ENCODE data around the gene HPS1.

The HPS1 gene

GRCh38 chr10:98410759-98411158 is 36.0 kb downstream of the HPS1 start:
- DNase-seq: no peak

DNA sequence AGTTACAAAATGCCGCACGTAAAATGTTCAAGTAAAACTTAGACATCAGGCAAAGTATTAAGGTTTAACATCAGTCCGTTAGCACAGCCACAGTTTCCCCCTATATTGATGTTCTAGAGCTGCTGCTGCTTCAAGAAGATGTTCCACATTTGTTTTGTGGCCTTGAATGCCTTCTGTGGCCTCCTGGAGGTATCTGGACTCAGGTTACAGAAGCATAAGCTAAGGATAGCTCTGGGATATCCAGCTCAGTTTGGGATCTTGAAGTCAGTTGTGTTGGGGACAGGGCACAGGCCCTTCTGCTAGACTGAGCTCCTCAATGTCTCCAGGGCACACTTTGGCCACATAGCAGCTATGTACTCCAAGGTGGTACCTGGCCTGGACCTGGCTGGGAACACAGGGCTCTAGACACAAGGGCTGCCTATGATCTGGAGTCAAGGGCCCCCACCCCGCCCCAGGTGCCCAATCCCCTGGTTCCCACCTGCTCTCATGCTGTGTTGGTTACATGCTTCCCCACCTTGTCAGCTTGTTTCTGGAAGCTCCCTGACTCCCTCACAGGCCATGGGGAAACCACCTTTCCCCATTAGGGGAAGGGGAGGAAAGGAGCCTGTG is 36.5 kb downstream of the HPS1 start:
- DNase-seq: no peak

GRCh38 chr10:98408799-98409198 is 37.9 kb downstream of the HPS1 start:
- DNase-seq: no peak

- DNase-seq: no peak
Observed at GRCh38 chr10:98407744-98408241, 38.9 kb downstream of the HPS1 start.

- no peak for DNase-seq
Observed at GRCh38 chr10:98407017-98407743, 39.6 kb downstream of the HPS1 start.

GRCh38 chr10:98405422-98405821 is 41.3 kb downstream of the HPS1 start:
- no peak for DNase-seq

DNA sequence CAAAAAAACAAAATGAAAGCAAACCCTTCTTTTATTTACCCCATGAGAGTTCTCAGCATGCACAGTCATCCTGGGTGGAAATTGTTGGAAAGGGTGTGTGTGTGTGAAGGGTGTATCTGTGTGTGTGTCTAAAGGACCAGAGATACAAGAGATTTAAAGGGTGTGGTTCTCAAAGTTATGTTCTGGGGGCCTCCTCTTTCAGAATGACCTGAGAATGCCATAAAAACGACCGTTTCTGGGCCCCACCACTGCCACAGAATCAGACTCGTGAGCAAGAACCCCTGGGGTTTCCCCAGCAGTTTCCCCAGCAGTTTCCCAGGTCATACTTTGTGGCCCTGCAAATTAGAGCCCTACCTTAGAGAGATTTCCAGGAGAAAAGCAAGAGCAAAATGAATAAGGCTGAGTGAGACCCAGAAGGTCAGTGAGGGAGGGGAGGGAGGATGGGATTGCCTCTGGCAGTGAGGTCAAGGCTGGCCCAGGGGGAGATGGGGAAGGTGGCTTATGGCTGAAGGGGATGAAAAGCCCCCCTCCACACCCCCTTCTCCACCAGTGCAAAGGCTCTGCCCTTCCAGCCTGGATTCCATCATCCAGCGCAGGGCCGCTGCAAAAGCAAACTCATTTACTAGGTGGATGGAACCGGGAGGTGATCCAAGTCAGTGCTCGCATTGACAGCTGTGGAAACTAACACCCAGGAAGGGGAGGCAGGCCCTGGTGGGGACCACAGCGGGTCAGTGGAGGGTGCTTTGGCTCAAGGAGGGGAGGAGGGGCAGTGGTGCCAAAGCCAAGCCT is 42.0 kb downstream of the HPS1 start:
- no peak for DNase-seq

GRCh38 chr10:98403812-98404504 is 42.8 kb downstream of the HPS1 start:
- no peak for DNase-seq

GRCh38 chr10:98402931-98403718 is 43.6 kb downstream of the HPS1 start:
- DNase-seq: no peak

DNA sequence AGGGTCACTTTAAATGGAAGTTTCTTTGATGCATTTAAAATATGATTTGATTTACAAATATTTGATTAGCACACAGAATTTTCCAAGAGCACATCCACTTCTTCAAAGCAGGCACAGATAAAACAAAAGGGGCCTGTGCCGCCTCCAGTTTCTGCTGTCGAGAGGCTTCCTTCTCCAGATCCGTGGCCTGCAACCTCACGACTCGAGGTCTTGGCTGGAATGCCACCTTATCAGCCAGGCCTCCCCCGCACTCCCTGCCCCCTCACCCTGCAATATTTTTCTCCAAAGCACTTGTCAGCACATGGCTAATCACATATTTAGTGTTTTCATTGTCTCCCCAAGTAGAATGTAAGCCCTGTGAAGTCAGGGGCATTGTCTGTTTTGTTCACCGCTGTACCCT is 44.3 kb downstream of the HPS1 start:
- DNase-seq: no peak

GRCh38 chr10:98400482-98400881 is 46.3 kb downstream of the HPS1 start:
- no peak for DNase-seq

DNA sequence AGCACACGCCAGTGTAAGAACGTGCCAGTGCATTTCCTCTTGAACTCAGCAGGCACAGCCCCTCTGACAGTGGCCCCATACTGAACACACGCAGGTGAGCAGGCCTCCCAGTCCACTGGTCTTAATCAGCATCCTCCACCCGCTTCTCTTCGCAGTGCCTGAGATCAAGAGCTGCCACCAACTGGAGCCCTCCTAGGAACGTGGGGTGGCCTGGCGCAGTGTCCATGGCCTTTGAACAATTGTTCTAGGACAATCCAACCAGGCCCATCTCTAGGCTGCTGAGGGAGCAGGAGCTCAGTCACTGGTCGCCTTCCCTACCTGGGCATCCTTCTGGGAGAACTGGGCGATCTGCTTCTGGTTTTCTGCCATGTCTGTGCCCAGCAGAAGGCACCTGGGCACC is 47.0 kb downstream of the HPS1 start:
- DNase-seq: no peak

DNA sequence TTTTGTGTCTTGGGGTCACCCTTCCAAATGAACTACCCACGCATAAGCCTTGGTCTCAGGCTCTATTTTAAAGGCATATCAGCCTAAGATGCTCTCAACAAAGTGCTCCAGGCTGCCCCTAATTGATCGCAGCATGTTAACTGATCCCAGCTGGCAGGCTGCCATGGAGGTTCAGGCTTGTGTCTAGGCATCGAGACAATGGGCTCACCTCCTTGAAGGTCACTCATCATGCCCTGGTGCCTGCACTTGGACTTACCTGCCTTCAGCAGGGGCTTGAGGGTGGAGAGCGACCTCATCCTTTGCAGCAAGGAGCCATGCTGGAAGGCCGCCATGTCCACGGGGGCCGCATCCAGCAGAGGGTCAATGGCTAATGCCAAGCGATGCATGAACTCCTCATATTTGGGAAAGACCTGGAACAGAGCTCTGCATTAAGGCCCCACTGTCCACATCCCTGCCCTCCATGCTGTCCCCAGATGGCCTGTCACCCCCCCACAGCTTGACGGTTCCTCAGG is 49.6 kb downstream of the HPS1 start:
- DNase-seq: no peak

GRCh38 chr10:98396096-98397063 is 50.4 kb downstream of the HPS1 start:
- no peak for DNase-seq

- DNase-seq: no peak
Observed at GRCh38 chr10:98394851-98395440, 51.8 kb downstream of the HPS1 start.

- no peak for DNase-seq
Observed at GRCh38 chr10:98391578-98391991, 55.1 kb downstream of the HPS1 start.

- no peak for DNase-seq
Observed at GRCh38 chr10:98391065-98391464, 55.7 kb downstream of the HPS1 start.

DNA sequence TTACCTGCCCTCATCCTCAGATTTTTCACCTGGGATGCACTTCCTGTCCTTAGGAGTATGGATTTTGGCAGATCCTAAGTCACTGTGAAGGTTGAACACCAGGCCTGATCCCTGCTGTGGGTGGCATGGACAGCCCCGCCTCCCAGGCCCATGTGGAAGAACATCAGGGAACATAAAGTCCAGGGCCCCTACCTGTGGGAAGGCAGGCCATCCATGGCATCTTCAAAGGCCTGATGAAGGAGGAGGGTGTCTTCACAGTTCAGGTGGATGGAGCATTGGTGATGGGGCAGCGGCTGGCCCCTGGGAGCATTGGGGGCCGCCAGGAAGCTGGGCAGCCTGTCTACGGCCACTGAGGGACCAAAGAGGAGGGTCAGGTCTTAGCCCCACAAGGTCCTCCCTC is 56.3 kb downstream of the HPS1 start:
- DNase-seq: no peak

DNA sequence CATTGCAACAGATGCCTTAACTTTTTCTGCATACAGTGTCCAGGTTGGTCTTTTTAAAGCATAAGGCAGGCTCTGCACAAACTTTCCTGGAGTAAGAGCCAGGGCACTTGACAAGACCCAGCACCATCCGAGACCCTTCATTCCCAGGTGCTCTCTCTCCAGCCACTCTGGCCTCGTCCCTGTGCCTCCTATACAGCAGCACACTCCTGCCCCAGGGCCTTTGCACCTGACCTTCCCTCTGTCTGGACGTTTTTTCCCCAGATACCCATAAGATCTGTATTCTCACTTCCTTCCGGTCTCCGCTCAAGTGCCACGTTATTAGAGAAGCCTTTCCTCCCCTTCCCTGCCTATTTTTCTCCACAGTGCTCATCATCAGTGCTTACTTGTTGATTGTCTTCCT is 57.3 kb downstream of the HPS1 start:
- no peak for DNase-seq

DNA sequence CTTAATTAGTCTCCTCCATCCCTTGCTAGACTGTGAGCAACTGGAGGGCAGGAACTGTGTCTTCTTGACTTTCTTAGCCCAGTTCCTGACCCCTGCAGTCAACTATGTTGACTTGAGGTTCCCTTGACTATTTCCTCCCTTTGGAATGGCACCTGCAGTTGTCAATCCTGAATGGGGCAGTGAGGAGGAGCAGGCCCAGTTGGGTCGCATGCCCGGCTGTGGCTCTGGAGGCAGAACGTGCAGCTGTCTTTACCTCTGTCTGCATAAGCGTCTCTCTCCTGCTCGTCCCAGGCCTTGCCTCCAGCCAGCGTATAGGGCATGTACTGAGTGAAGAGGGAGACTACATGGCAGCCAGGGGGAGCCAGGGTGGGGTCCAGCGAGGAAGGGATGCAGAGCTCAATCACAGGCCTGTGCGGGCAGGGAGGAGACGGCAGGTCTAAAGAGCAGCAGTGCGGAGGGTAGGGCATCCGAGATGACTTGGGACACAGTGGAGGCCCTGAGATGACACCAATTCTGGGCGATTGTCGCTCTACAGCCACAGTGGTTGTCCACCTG is 58.6 kb downstream of the HPS1 start:
- no peak for DNase-seq

Measured in NCI-H510A (cell line).